ENCODE measurements around the gene CACNA1D.

The CACNA1D gene

DNA sequence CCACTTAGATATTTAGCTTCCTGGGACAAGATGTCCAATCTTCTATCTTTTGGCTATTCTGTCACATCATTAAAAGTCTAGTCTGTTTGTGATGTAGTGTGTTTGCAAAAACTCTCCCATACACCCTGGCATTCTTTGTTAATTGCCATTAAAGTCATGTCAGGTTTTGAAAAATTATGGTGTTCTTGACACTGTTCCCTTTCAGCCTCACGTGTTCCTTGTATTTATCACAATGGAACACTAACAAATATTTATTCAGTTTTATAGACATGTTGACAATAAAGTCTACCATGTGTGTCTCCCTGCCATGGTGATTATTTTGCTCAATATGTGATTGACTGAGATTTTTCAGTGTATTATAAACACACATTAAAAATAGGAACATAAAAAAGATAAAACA lies 9.4 kb upstream of the CACNA1D start:
- Histone ChIP-seq H3K4me1 (ENCODE audit: control insufficient read depth, insufficient read depth, low read depth, low read length) (no peaks in the 10 kb centered on the region), H3K14ac (ENCODE audit: low read length in 2 of 2) (no peak overlapping the region), H3K18ac (ENCODE audit: low read depth in 1 of 2, low read length in 2 of 2) (no peak overlapping the region), H3K4me3 (ENCODE audit: insufficient read depth in 1 of 2, low read depth in 1 of 2, low read length in 2 of 2) (no peak overlapping the region), H3K23ac (ENCODE audit: low read length in 2 of 2) (no peak overlapping the region), H3K36me3 (ENCODE audit: control insufficient read depth in 1 of 2, insufficient read depth in 2 of 2, low read depth in 1 of 2, low read length in 2 of 2) (no peaks in the 10 kb centered on the region), H2BK15ac (ENCODE audit: low read depth, poor library complexity, severe bottlenecking) (no peak overlapping the region), H2BK12ac (ENCODE audit: low read length in 2 of 2) (no peak overlapping the region), H3K27me3 (ENCODE audit: control insufficient read depth in 1 of 2, insufficient read depth in 1 of 2, low read length in 2 of 2) (peaks cover 0 to 12% of the 10 kb centered on the region in 2 experiments), H3K9me3 (ENCODE audit: control insufficient read depth, low read length) (no peaks in the 10 kb centered on the region), H4K8ac (ENCODE audit: low read length) (no peak overlapping the region), H3K4ac (ENCODE audit: low read depth in 1 of 2, low read length in 2 of 2) (no peak overlapping the region), H2BK120ac (ENCODE audit: low read depth, low read length) (no peak overlapping the region), H3K9ac (ENCODE audit: low read length) (no peak overlapping the region), H3K79me1 (replicated peaks; ENCODE audit: low read length, poor library complexity, severe bottlenecking) (no peaks in the 10 kb centered on the region), H4K91ac (ENCODE audit: low read length) (no peak overlapping the region), H2AK5ac (ENCODE audit: low read length, severe bottlenecking) (no peak overlapping the region), H2AFZ (ENCODE audit: low read depth, low read length) (no peak overlapping the region), H3K4me2 (ENCODE audit: low read length, poor library complexity, severe bottlenecking) (no peak overlapping the region), H2BK5ac (ENCODE audit: low read depth, low read length, poor library complexity, severe bottlenecking) (no peak overlapping the region), H3K27ac (ENCODE audit: low read length, poor library complexity, severe bottlenecking) (no peak overlapping the region)
- DNase-seq, result no peak
- WGBS, result no CpG with 5 or more reads among the region's 1 CpG

DNA sequence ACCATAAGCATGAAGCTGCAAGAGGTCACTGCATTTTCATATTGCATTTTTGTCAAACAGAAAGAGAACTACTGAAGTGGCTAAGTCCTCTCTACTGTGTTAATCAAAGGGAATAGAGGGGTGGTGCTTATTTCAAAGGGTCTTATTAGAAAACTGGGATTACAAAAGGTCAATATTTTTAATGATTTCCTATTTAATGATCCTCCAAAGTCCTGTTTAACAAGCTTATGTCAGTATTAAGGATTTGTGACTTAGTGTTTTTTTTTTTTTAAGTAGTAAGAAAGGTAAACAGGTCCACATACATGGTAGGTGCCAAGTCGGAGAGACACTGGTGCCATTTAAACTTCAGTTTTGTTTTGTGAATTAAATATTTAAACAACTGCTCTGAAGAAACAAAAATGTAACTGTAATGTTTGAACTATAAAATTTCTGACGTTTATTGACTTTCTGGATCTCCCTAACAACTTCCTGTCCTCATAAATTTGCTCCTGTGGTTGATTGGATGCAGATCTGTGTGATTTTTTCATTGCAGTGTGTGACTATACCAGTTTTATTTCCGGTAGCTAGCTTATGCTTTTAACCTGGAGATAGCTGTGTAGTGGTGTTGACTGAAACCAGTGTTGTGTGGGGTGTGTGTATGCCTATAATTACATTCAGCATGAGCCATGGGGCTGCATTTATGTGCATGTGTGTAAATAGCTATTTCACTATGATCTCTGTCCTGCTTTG lies 8.6 kb upstream of the CACNA1D start:
- no peaks in the 10 kb centered on the region for H3K9me3 ChIP-seq (ENCODE audit: control insufficient read depth, low read length)
- no peak overlapping the region for H3K4me3 ChIP-seq (ENCODE audit: insufficient read depth in 1 of 2, low read depth in 1 of 2, low read length in 2 of 2)
- no peak overlapping the region for H2AK5ac ChIP-seq (ENCODE audit: low read length, severe bottlenecking)
- no peak overlapping the region for H3K27ac ChIP-seq (ENCODE audit: low read length, poor library complexity, severe bottlenecking)
- 44% methylated on average over 2 of the region's 3 CpGs for WGBS
- H3K18ac ChIP-seq (ENCODE audit: low read depth in 1 of 2, low read length in 2 of 2), result no peak overlapping the region
- no peak overlapping the region for H3K9ac ChIP-seq (ENCODE audit: low read length)
- H3K4ac ChIP-seq (ENCODE audit: low read depth in 1 of 2, low read length in 2 of 2), result no peak overlapping the region
- no peak overlapping the region for H3K4me2 ChIP-seq (ENCODE audit: low read length, poor library complexity, severe bottlenecking)
- H2BK120ac ChIP-seq (ENCODE audit: low read depth, low read length), result no peak overlapping the region
- H2BK12ac ChIP-seq (ENCODE audit: low read length in 2 of 2), result no peak overlapping the region
- no peaks in the 10 kb centered on the region for H3K4me1 ChIP-seq (ENCODE audit: control insufficient read depth, insufficient read depth, low read depth, low read length)
- no peaks in the 10 kb centered on the region for H3K79me1 ChIP-seq (replicated peaks; ENCODE audit: low read length, poor library complexity, severe bottlenecking)
- peaks cover 0 to 21% of the 10 kb centered on the region in 2 experiments for H3K27me3 ChIP-seq (ENCODE audit: control insufficient read depth in 1 of 2, insufficient read depth in 1 of 2, low read length in 2 of 2)
- H2BK15ac ChIP-seq (ENCODE audit: low read depth, poor library complexity, severe bottlenecking), result no peak overlapping the region
- DNase-seq, result no peak
- H2BK5ac ChIP-seq (ENCODE audit: low read depth, low read length, poor library complexity, severe bottlenecking), result no peak overlapping the region
- H3K14ac ChIP-seq (ENCODE audit: low read length in 2 of 2), result no peak overlapping the region
- H3K36me3 ChIP-seq (ENCODE audit: control insufficient read depth in 1 of 2, insufficient read depth in 2 of 2, low read depth in 1 of 2, low read length in 2 of 2), result no peaks in the 10 kb centered on the region
- H3K23ac ChIP-seq (ENCODE audit: low read length in 2 of 2), result no peak overlapping the region
- H4K8ac ChIP-seq (ENCODE audit: low read length), result no peak overlapping the region
- no peak overlapping the region for H2AFZ ChIP-seq (ENCODE audit: low read depth, low read length)
- H4K91ac ChIP-seq (ENCODE audit: low read length), result no peak overlapping the region

DNA sequence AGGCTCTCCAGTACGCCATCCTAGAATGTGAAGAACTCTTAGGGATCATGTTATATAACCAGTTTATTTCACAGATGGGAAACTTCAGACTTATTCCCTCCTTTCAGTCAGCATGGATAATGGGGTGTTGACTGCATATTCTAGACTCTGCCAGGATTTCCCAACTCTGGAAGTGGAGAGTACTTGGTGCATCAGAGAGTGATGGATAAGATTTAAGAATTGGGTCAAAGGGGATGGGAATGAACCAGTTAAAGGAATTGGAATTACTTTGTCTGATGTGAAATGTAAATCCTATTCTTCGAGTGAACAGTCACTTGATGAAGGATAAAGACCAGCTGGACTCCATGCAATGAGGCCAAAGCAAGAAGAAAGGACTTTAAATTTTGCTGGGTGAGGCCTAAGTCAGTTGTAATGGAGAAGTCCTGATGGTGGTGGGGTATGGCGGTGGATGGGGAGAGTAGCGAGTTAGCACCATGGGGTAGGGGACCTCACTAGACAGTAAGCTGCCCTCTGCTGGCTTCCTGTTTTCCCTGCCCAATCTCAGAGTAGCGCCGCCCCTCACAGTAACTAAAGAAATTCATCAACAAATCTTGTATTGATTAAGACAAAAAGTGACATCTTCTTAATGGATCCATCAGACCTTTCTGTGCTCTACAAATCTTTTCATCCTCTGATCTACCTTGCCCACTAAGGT lies 7.3 kb upstream of the CACNA1D start:
- Histone ChIP-seq H2AFZ (ENCODE audit: low read depth, low read length) (no peak overlapping the region), H2BK120ac (ENCODE audit: low read depth, low read length) (no peak overlapping the region), H3K79me1 (replicated peaks; ENCODE audit: low read length, poor library complexity, severe bottlenecking) (no peaks in the 10 kb centered on the region), H2AK5ac (ENCODE audit: low read length, severe bottlenecking) (no peak overlapping the region), H3K18ac (ENCODE audit: low read depth in 1 of 2, low read length in 2 of 2) (no peak overlapping the region), H3K36me3 (ENCODE audit: control insufficient read depth in 1 of 2, insufficient read depth in 2 of 2, low read depth in 1 of 2, low read length in 2 of 2) (no peaks in the 10 kb centered on the region), H3K4me1 (ENCODE audit: control insufficient read depth, insufficient read depth, low read depth, low read length) (no peaks in the 10 kb centered on the region), H3K27ac (ENCODE audit: low read length, poor library complexity, severe bottlenecking) (no peak overlapping the region), H3K9me3 (ENCODE audit: control insufficient read depth, low read length) (no peaks in the 10 kb centered on the region), H3K4ac (ENCODE audit: low read depth in 1 of 2, low read length in 2 of 2) (no peak overlapping the region), H2BK5ac (ENCODE audit: low read depth, low read length, poor library complexity, severe bottlenecking) (no peak overlapping the region), H4K91ac (ENCODE audit: low read length) (no peak overlapping the region), H3K14ac (ENCODE audit: low read length in 2 of 2) (no peak overlapping the region), H3K4me3 (ENCODE audit: insufficient read depth in 1 of 2, low read depth in 1 of 2, low read length in 2 of 2) (no peak overlapping the region), H2BK12ac (ENCODE audit: low read length in 2 of 2) (no peak overlapping the region), H3K9ac (ENCODE audit: low read length) (no peak overlapping the region), H3K4me2 (ENCODE audit: low read length, poor library complexity, severe bottlenecking) (no peak overlapping the region), H2BK15ac (ENCODE audit: low read depth, poor library complexity, severe bottlenecking) (no peak overlapping the region), H3K23ac (ENCODE audit: low read length in 2 of 2) (no peak overlapping the region), H4K8ac (ENCODE audit: low read length) (no peak overlapping the region), H3K27me3 (ENCODE audit: control insufficient read depth in 1 of 2, insufficient read depth in 1 of 2, low read length in 2 of 2) (peaks cover under 1 to 33% of the 10 kb centered on the region in 2 experiments)
- no peak for DNase-seq
- WGBS, result 84% methylated on average over 5 of the region's 6 CpGs

DNA sequence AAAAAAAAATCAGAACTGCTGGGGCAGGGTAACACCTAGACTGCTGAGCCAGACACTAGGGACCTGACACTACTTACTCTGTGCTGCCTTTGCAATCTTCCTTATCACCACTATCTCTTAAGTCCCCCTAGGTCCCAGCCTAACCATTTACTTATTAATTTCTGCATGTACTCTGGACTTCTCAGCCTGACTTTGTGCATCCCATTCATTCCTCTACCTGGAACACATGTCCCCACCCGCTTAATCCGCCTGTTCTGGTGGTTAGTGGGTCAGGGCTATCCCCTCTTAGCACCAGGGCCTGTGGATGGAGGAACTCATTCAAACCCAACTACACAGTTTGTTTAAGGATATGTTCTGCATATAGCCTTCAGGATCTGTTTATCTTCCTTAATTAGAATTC lies 5.0 kb upstream of the CACNA1D start:
- H3K4me3 ChIP-seq (ENCODE audit: insufficient read depth in 1 of 2, low read depth in 1 of 2, low read length in 2 of 2), result no peak overlapping the region
- H3K9me3 ChIP-seq (ENCODE audit: control insufficient read depth, low read length), result no peaks in the 10 kb centered on the region
- no peak overlapping the region for H3K4me2 ChIP-seq (ENCODE audit: low read length, poor library complexity, severe bottlenecking)
- H4K91ac ChIP-seq (ENCODE audit: low read length), result no peak overlapping the region
- no peak for DNase-seq
- no peak overlapping the region for H2BK5ac ChIP-seq (ENCODE audit: low read depth, low read length, poor library complexity, severe bottlenecking)
- H3K4ac ChIP-seq (ENCODE audit: low read depth in 1 of 2, low read length in 2 of 2), result no peak overlapping the region
- no peaks in the 10 kb centered on the region for H3K36me3 ChIP-seq (ENCODE audit: control insufficient read depth in 1 of 2, insufficient read depth in 2 of 2, low read depth in 1 of 2, low read length in 2 of 2)
- peaks cover 7% of the 10 kb centered on the region for H3K4me1 ChIP-seq (ENCODE audit: control insufficient read depth, insufficient read depth, low read depth, low read length)
- H2BK120ac ChIP-seq (ENCODE audit: low read depth, low read length), result no peak overlapping the region
- no peaks in the 10 kb centered on the region for H3K79me1 ChIP-seq (replicated peaks; ENCODE audit: low read length, poor library complexity, severe bottlenecking)
- H3K14ac ChIP-seq (ENCODE audit: low read length in 2 of 2), result no peak overlapping the region
- H4K8ac ChIP-seq (ENCODE audit: low read length), result no peak overlapping the region
- no peak overlapping the region for H3K18ac ChIP-seq (ENCODE audit: low read depth in 1 of 2, low read length in 2 of 2)
- H3K23ac ChIP-seq (ENCODE audit: low read length in 2 of 2), result no peak overlapping the region
- 94% methylated on average over 2 of the region's 2 CpGs for WGBS
- no peak overlapping the region for H2BK12ac ChIP-seq (ENCODE audit: low read length in 2 of 2)
- H2AK5ac ChIP-seq (ENCODE audit: low read length, severe bottlenecking), result no peak overlapping the region
- no peak overlapping the region for H3K27ac ChIP-seq (ENCODE audit: low read length, poor library complexity, severe bottlenecking)
- no peak overlapping the region for H2AFZ ChIP-seq (ENCODE audit: low read depth, low read length)
- H3K27me3 ChIP-seq (ENCODE audit: control insufficient read depth in 1 of 2, insufficient read depth in 1 of 2, low read length in 2 of 2), result peaks cover 20 to 47% of the 10 kb centered on the region in 2 experiments
- no peak overlapping the region for H3K9ac ChIP-seq (ENCODE audit: low read length)
- no peak overlapping the region for H2BK15ac ChIP-seq (ENCODE audit: low read depth, poor library complexity, severe bottlenecking)

Data from mesenchymal stem cell (in vitro differentiated cells and primary cell).